ENCODE measurements around the gene PACRG.

- TF ChIP-seq CTCF (IDR thresholded peaks at IDR 0.05 in 4 of 5, conservative IDR thresholded peaks at IDR 0.05 in 1 of 5): no peak
- no peak for TF ChIP-seq POLR2A (IDR thresholded peaks at IDR 0.05)
Observed at GRCh38 chr6:163331245-163331644, 603.5 kb downstream of the PACRG start.

Measured in gastrocnemius medialis (tissue), 4 donors.